Measurements from ENCODE around the gene CD244.

The CD244 gene

DNA sequence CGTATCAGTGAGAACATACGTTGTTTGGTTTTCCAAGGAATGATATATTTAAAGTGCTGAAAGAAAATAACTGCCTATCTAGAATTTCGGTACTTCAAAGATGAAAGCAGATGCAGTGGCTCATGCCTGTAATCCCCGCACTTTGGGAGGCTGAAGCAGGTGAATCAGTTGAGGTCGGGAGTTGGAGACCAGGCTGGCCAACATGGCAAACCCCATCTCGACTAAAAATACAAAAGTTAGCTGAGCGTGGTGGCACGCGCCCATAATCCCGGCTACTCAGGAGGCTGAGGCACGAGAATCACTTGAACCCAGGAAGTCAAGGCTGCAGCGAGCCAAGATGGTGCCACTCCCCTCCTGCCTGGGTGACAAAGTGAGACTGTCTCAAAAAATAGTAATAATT, 16.4 kb downstream of the CD244 start:
- no peak for DNase-seq (ENCODE audit: low spot score)

DNA sequence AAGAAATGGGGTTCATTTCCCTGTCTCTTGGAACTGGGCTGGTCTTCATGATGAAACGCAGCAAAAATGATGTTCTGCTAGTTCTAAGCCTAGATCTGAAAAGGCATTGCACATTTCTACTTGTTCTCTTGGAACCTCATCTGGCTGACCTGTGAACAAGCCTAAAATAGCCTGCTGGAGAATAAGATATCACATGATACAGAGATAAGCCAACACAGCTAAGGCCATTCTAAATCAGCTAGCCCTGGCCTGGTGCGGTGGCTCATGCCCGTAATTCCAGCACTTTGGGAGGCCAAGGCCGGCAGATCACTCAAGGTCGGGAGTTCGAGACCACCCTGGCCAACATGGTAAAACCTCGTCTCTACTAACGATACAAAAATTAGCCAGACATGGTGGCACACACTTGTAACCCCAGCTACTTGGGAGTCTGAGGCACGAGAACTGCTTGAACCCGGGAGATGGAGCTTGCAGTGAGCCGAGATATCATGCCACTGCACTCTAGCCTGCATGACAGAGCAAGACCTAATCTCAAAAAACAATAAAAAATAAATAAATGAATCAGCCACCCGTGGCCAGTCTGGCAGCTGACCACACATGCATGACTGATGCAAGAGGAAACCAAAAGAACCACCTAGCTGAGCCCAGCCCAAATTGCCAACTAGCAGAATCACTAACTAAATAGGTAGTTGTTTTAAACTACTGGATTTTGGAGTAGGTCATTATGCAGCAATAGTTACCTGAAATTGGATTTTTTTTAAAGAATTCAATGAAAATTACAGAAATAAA, 18.0 kb downstream of the CD244 start:
- no peak for DNase-seq (ENCODE audit: low spot score)

- DNase-seq (ENCODE audit: low spot score) = no peak
These were observed 21.6 kb downstream of the CD244 start for GRCh38 chr1:160841079-160841478.

- DNase-seq (ENCODE audit: low spot score) = no peak
These were observed 22.9 kb downstream of the CD244 start for GRCh38 chr1:160839746-160840145.

- DNase-seq (ENCODE audit: low spot score) = peak; percentile 8
These were observed 23.8 kb downstream of the CD244 start for GRCh38 chr1:160838888-160839287.

DNA sequence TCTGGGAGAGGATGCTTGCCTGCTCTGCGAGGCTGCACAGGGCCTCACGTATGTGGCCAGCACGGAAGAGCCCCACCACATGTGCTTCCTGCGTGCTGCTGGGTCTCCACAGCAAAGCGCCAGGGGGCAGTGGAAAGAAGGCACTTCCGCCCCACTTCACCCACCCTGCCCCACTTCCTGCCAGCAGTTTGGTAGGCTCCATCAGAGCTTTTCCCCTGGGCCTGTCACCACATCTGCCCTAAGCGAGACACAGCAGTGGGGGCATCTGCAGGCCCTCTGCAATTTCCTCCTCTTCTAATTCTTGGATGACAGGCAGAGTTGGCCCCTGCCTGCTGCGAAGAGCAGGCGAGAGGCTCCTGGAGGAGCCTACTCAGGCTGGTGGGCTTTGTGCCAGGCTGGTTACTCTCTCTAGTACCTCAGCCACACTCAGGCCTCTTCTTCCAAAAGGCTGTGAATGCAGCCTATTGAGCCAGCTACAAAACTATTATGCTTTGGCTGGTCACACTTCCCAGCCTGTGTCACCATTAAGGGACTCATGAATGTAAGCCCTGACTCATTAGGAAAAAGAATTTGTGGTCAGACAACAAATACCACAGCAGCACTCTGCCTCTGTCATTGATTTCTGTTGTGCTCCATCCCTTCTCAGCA, 25.0 kb downstream of the CD244 start:
- DNase-seq (ENCODE audit: low spot score) = peak; percentile 93

DNA sequence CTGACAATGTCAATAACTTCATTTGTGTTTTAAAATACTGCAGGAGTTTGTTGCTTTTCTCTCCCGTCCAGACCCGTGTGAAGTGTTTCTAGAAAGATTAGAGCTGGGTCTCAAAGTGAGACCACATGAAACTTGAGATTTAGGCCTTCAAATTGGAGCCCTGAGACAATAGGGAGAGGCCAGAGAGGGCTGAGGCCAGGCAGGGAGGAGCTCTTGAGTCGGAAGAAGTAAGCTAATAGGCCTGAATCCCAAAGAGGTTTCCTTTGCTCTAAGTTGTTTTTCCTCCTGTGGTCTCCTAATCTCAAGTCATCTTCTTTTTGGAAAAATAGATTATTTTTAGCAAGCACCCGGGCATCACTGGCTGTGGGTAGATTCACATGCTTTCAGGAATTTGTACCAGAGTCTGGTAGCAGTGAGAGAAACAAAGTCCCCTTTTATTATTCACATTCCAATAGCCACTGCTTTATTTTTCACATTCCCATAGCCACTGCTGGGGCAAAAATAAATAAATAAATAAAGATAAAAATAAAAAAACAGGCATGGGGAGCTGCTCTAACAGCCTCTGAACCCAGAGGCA, 25.6 kb downstream of the CD244 start:
- no peak for DNase-seq (ENCODE audit: low spot score)

DNA sequence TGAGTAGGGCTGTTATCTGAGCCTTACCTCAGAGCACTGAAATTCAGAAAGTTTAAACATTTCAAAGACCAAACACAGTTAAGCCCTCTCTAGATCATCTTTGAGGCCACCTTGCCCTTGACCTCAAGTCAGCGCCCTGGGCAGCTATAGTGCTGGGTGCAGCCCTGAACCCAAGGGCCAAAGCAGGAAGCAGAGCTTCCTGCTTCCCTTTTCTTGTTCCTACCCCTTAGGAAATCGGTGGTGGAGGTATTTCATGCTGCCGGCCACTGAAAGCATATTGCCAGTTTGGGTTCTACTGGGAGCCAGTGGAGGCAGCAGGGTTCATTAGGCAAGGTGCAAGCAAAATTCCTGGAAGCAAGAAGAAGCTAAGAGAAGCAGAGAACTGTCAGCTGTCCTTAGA, 26.1 kb downstream of the CD244 start:
- no peak for DNase-seq (ENCODE audit: low spot score)

- DNase-seq (ENCODE audit: low spot score) = no peak
These were observed 26.9 kb downstream of the CD244 start for GRCh38 chr1:160835751-160836150.

GRCh38 chr1:160834945-160835565, 27.6 kb downstream of the CD244 start:
- DNase-seq (ENCODE audit: low spot score) = peak; percentile 70

- DNase-seq (ENCODE audit: low spot score) = peak; percentile 78
These were observed 32.1 kb downstream of the CD244 start for GRCh38 chr1:160830321-160831153.

DNA sequence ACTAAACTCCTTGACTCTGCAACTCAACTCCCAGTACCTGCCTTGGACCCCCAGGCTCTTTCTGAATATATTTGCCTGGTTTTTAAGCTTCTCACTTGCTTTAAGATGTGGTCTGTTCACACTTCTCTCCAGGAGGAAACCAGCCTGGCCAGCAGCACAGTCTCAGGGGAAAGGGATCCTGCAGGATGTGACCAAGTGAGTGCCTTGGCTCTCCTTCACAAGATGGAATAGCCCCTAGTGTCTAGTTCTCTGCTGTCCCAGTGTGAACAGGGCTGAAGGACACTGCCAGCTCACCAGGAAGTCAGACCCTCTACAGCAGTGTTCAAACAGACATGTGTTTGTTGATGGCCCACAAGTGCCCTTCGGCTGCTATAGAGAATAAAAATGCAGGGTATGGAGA, 32.9 kb downstream of the CD244 start:
- DNase-seq (ENCODE audit: low spot score) = no peak

- DNase-seq (ENCODE audit: low spot score) = no peak
These were observed 35.3 kb downstream of the CD244 start for GRCh38 chr1:160827418-160827817.

- DNase-seq (ENCODE audit: low spot score) = no peak
These were observed 36.1 kb downstream of the CD244 start for GRCh38 chr1:160826546-160826945.

GRCh38 chr1:160823296-160823695, 39.4 kb downstream of the CD244 start:
- DNase-seq (ENCODE audit: low spot score) = no peak

- no peak for DNase-seq (ENCODE audit: low spot score)
These were observed 41.1 kb downstream of the CD244 start for GRCh38 chr1:160821627-160822026.

DNA sequence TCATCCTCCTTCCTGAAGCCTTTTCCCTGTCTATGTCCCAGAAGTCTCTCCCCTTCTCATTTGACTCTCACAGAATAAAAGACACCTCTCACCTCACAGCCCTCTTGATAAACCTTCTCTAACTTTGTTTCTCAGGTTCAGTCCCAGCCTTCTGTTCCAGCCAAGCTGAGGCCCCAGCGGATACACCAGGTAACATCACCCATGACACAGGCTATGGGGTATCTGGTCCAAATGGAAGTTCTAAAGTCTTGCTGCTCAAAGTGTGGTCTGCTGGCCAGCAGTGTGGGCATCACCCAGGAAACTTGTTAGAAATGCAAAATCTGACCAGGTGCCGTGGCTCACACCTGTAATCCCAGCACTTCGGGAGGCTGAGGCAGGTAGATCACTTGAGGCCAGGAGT, 43.5 kb downstream of the CD244 start:
- no peak for DNase-seq (ENCODE audit: low spot score)

GRCh38 chr1:160818207-160818937, 44.3 kb downstream of the CD244 start:
- no peak for DNase-seq (ENCODE audit: low spot score)

- no peak for DNase-seq (ENCODE audit: low spot score)
These were observed 47.8 kb downstream of the CD244 start for GRCh38 chr1:160814856-160815255.

GRCh38 chr1:160814316-160814715, 48.4 kb downstream of the CD244 start:
- no peak for DNase-seq (ENCODE audit: low spot score)

GRCh38 chr1:160813215-160813614, 49.5 kb downstream of the CD244 start:
- DNase-seq (ENCODE audit: low spot score) = peak; percentile 42
